ENCODE data around the gene DCX.

The DCX gene
- 0 reads per million in 9 experiments for total RNA-seq

DNA sequence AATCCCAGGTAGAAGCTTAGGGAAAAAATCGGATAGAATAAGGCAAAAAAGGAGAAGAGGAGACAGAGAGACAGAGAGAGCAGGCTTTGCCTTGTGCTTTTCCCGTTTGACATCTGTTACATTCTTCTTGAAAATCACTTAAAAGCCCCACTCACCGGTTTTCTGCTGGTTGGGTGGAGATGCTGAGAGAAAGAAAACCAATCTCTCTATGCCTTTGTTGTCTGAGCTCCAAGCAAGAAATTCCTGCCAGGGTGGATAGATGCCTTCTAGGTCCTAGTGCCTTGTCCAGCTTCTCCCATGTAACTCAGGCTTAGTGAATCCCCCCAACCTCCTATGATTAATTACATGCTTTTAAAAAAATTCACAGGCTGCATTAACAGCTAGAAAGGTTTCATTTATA lies at the start of gene DCX:
Gene DCX, minus strand, starts transcription at position 210 of the 400 bp plus-strand sequence. CDS start 1,794 bp downstream, outside the sequence.
- Mint-ChIP-seq H3K27me3 (peaks cover 0 to 19% of the 10 kb centered on the region in 2 donors), H3K4me1 (ENCODE audit: low read depth in 2 of 2) (no peaks in the 10 kb centered on the region), H3K27ac (no peak within 1 kb of the TSS), H3K4me3 (no peak within 1 kb of the TSS), H3K36me3 (ENCODE audit: insufficient read depth) (no peaks in the 10 kb centered on the region), H3K9me3 (no peaks in the 10 kb centered on the region)
- DNase-seq (no peak), ATAC-seq (replicated peaks) (no peak)

- no peak overlapping the region for H3K27ac Mint-ChIP-seq
- H3K36me3 Mint-ChIP-seq (ENCODE audit: insufficient read depth): no peaks in the 10 kb centered on the region
- H3K4me3 Mint-ChIP-seq: no peak overlapping the region
- H3K27me3 Mint-ChIP-seq: no peaks in the 10 kb centered on the region
- no peaks in the 10 kb centered on the region for H3K4me1 Mint-ChIP-seq (ENCODE audit: low read depth in 2 of 2)
- ATAC-seq (replicated peaks) (no peak), DNase-seq (no peak)
- H3K9me3 Mint-ChIP-seq: no peaks in the 10 kb centered on the region
These were observed 48.6 kb upstream of the DCX start for GRCh38 chrX:111460607-111461006.

DNA sequence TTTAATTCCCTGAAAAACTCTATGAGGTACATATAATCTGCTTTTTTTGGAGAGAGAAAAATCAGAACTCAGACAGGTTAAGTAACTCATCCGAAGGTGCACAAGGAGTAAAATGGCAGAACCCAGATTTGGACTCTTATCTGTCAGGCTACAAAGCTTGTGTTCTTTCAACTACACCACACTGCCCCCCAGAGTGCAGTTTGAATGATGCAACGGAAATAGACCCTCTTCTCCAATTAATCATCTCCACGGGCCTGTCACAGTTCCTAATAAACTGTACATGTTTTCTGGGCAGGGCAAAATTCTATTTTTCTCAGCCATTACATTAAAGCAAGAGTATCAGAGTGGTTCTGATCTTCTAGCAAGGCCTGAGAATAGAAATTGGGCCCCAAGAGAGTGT lies 35.3 kb upstream of the DCX start:
- Mint-ChIP-seq H3K4me1 (ENCODE audit: low read depth in 2 of 2) (no peaks in the 10 kb centered on the region), H3K27ac (no peak overlapping the region), H3K36me3 (ENCODE audit: insufficient read depth) (no peaks in the 10 kb centered on the region), H3K4me3 (no peak overlapping the region), H3K9me3 (no peaks in the 10 kb centered on the region), H3K27me3 (peaks cover 0 to 17% of the 10 kb centered on the region in 2 donors)
- ATAC-seq (replicated peaks): no peak
- no peak for DNase-seq

GRCh38 chrX:111445485-111445884 lies 33.5 kb upstream of the DCX start:
- Mint-ChIP-seq H3K4me3 (no peak overlapping the region), H3K9me3 (no peaks in the 10 kb centered on the region), H3K4me1 (ENCODE audit: low read depth in 2 of 2) (no peaks in the 10 kb centered on the region), H3K27me3 (peaks cover 0 to 17% of the 10 kb centered on the region in 2 donors), H3K36me3 (ENCODE audit: insufficient read depth) (no peaks in the 10 kb centered on the region), H3K27ac (no peak overlapping the region)
- DNase-seq (no peak), ATAC-seq (replicated peaks) (no peak)

GRCh38 chrX:111444881-111445280 lies 32.9 kb upstream of the DCX start:
- no peaks in the 10 kb centered on the region for H3K36me3 Mint-ChIP-seq (ENCODE audit: insufficient read depth)
- ATAC-seq (replicated peaks) (no peak), DNase-seq (no peak)
- peaks cover 0 to 17% of the 10 kb centered on the region in 2 donors for H3K27me3 Mint-ChIP-seq
- no peaks in the 10 kb centered on the region for H3K9me3 Mint-ChIP-seq
- no peak overlapping the region for H3K27ac Mint-ChIP-seq
- no peak overlapping the region for H3K4me3 Mint-ChIP-seq
- H3K4me1 Mint-ChIP-seq (ENCODE audit: low read depth in 2 of 2): no peaks in the 10 kb centered on the region

DNA sequence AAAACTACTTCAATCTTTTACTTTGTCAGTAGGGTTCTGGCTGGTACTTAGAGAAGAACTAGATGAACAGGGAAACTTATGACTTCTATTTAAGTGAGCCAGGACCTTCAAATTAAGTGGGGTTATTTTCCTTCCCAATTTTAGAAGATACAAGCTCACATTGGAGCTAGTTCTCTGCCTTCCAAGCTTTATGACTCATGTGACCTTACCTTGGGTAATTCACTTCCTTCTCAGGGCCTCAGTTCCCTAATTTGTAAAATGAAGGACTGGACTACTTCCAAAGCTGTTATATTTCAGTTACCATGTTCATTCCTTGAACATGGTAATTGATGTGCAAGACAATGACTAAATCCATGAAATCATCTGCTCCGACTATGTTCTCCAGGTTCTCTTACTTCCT lies 32.0 kb upstream of the DCX start:
- Mint-ChIP-seq H3K27me3 (peaks cover 5 to 16% of the 10 kb centered on the region in 2 donors), H3K27ac (no peak overlapping the region), H3K9me3 (no peaks in the 10 kb centered on the region), H3K4me1 (ENCODE audit: low read depth in 2 of 2) (no peaks in the 10 kb centered on the region), H3K4me3 (no peak overlapping the region), H3K36me3 (ENCODE audit: insufficient read depth) (no peaks in the 10 kb centered on the region)
- DNase-seq: no peak
- ATAC-seq (replicated peaks): no peak

DNA sequence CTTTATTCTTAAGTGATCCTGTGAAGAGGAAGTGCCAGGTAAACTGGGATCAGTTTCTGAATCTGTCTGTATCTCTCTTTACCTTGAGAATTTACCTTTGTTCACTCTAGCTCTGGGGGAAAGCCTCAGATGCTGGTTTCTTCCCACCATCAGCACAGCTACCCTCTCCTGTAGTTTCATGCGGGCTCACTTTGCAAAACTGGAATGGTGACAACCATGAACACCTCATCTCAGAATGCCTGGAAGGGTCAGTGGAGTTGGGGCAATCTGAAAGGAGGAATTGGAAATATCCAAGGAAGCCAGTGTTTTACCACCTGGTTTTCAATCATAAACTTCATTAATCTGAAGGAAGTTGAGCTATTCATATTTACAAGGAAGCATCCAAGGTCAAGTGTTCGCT lies 30.8 kb upstream of the DCX start:
- ATAC-seq (replicated peaks) (no peak), DNase-seq (no peak)
- Mint-ChIP-seq H3K4me3 (no peak overlapping the region), H3K4me1 (ENCODE audit: low read depth in 2 of 2) (no peaks in the 10 kb centered on the region), H3K27me3 (peaks cover 4 to 5% of the 10 kb centered on the region in 2 donors), H3K36me3 (ENCODE audit: insufficient read depth) (no peaks in the 10 kb centered on the region), H3K27ac (no peak overlapping the region), H3K9me3 (no peaks in the 10 kb centered on the region)

DNA sequence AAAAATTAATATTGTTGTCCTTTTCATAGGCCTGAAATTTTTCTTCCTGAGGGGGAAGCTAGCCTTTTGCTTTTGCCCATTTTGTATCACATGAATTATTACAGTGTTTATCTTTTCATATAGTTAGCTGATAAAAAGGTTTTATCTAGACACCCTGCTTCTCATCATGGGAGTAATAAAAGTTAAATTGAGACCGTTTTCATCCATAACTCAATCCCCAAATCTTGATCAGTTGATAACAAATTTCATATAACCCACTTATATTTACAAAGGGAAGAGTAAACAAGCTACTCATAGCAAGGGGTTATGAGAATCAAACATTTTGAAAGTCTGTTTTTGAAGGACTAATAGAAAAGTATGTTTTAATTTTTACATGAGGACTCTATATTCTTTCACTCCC lies 23.5 kb upstream of the DCX start:
- Mint-ChIP-seq H3K4me1 (ENCODE audit: low read depth in 2 of 2) (no peaks in the 10 kb centered on the region), H3K4me3 (no peak overlapping the region), H3K27ac (no peak overlapping the region), H3K27me3 (peaks cover 0 to 5% of the 10 kb centered on the region in 2 donors), H3K9me3 (peaks cover 0 to under 1% of the 10 kb centered on the region in 2 donors), H3K36me3 (ENCODE audit: insufficient read depth) (no peaks in the 10 kb centered on the region)
- DNase-seq (no peak), ATAC-seq (replicated peaks) (no peak)

DNA sequence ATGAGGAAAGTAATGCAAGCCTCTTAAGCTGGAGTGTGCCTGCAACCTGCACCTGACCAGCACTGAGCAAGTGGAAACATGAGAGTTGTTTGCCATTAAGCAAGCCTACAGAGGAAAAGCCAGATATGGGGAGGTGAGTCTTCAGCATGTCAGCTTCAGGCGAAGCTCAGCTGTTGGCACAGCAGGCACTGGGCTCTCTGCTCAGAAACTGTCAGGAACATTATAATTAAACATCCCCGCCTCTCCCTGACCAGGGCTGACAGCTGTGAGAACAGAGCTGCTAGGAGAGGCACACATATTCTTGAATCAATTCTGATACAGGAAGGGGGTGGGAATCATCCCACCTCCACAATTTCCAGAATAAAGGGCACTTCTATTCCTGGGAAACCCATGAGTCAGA lies 19.0 kb upstream of the DCX start:
- Mint-ChIP-seq H3K9me3 (peaks cover 0 to 1% of the 10 kb centered on the region in 2 donors), H3K27me3 (no peaks in the 10 kb centered on the region), H3K4me3 (no peak overlapping the region), H3K36me3 (ENCODE audit: insufficient read depth) (no peaks in the 10 kb centered on the region), H3K27ac (no peak overlapping the region), H3K4me1 (ENCODE audit: low read depth in 2 of 2) (no peaks in the 10 kb centered on the region)
- DNase-seq (no peak), ATAC-seq (replicated peaks) (no peak)

DNA sequence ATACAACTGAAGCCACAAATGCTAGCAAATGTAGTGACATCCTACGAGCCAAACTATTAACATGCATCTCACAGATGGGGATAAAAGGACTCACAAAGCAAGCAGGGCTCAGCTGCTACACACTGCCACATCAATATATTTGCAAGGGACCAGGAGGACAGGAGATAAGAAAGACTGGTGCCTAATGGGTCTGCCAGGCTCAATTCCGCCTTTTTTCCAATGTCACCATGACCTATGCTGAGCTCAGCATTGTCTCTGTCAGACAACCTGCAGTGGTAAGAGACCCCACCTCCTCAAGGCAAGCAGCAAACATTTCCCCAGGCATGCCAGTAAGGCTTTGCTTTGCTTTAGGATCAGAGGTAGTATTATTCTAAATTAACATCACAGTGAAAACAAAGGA lies 435 bp downstream of the DCX start:
- H3K4me1 Mint-ChIP-seq (ENCODE audit: low read depth in 2 of 2): no peaks in the 10 kb centered on the region

DNA sequence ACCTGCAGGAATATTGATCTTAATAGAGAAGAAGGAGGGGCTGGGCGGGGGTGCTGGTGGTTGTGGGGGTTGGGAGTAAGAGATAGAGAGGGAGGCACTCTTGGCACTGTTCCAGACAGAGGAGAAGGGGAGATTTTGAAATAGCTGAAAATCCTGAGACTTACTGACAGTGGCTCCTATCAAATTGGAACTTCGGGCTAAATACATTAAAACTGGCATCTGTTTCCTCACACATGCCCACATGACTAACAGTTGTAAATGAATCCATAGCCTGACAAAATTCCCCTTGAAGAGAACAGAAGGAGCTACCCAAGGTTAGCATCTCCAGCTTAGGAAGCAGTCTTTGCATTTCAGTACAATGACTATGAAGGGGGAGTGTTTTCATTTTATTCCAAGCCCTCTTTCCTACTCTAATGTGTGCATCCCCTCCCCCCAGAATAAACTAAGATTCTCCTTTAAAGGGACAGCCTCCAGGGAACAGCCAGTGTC lies 1.4 kb downstream of the DCX start:
- ATAC-seq (replicated peaks) (no peak), DNase-seq (no peak)
- H3K9me3 Mint-ChIP-seq: no peaks in the 10 kb centered on the region
- H3K27ac Mint-ChIP-seq: no peak overlapping the region
- H3K4me1 Mint-ChIP-seq (ENCODE audit: low read depth in 2 of 2): no peaks in the 10 kb centered on the region
- no peak overlapping the region for H3K4me3 Mint-ChIP-seq
- H3K27me3 Mint-ChIP-seq: peaks cover 0 to 19% of the 10 kb centered on the region in 2 donors
- no peaks in the 10 kb centered on the region for H3K36me3 Mint-ChIP-seq (ENCODE audit: insufficient read depth)

More for the DNA sequence above, 435 bp downstream of the DCX start:
- DNase-seq (no peak), ATAC-seq (replicated peaks) (no peak)
- H3K36me3 Mint-ChIP-seq (ENCODE audit: insufficient read depth): no peaks in the 10 kb centered on the region
- no peaks in the 10 kb centered on the region for H3K9me3 Mint-ChIP-seq
- no peak overlapping the region for H3K4me3 Mint-ChIP-seq
- no peak overlapping the region for H3K27ac Mint-ChIP-seq
- H3K27me3 Mint-ChIP-seq: peaks cover 0 to 19% of the 10 kb centered on the region in 2 donors

- H3K27ac Mint-ChIP-seq: no peak overlapping the region
- peaks cover 0 to 19% of the 10 kb centered on the region in 2 donors for H3K27me3 Mint-ChIP-seq
- no peak for ATAC-seq (replicated peaks)
- DNase-seq: no peak
- H3K36me3 Mint-ChIP-seq (ENCODE audit: insufficient read depth): no peaks in the 10 kb centered on the region
- H3K4me1 Mint-ChIP-seq (ENCODE audit: low read depth in 2 of 2): no peaks in the 10 kb centered on the region
- H3K4me3 Mint-ChIP-seq: no peak overlapping the region
- no peaks in the 10 kb centered on the region for H3K9me3 Mint-ChIP-seq
These were observed 2.7 kb downstream of the DCX start for GRCh38 chrX:111409326-111409725.

DNA sequence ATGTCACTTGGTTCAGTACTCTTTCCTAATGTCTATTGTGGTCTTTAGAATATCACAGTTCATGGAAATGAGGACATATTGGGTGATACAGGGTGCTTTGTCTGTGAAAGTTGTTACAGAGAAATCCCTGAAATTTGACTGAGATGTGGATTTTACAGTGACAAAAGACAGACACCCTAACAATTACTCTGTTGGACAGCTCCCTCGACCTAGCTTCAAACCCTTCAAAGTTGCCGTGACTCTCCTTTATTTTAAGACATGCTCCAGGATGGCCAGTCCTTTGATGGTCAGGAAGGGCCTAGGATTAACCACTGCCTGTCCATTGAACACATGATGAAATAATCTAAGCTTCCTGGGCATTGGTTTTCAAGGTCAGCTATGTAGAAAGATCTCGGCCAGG lies 4.0 kb downstream of the DCX start:
- H3K36me3 Mint-ChIP-seq (ENCODE audit: insufficient read depth): no peaks in the 10 kb centered on the region
- ATAC-seq (replicated peaks) (no peak), DNase-seq (no peak)
- no peaks in the 10 kb centered on the region for H3K9me3 Mint-ChIP-seq
- H3K4me1 Mint-ChIP-seq (ENCODE audit: low read depth in 2 of 2): no peaks in the 10 kb centered on the region
- peaks cover 0 to 19% of the 10 kb centered on the region in 2 donors for H3K27me3 Mint-ChIP-seq
- no peak overlapping the region for H3K4me3 Mint-ChIP-seq
- H3K27ac Mint-ChIP-seq: no peak overlapping the region

DNA sequence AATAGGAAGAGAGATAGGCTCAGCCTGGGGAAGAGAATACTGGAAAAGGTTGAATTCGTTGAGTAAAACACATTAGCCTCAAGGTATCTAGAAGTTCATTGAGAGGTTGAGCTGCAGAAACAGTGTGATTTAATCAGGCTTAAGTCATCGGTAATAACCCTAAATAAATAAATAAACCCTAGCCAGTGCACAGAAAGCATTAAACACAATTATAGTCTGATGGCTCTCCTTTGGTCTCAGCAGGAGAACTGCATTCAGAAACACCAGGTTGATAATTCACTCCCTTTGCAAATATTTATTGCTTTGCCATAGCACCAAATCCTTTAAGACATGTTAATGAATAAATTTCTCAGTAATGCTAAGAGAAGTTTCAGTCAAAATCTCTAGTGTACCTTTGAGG lies 9.6 kb downstream of the DCX start:
- DNase-seq (no peak), ATAC-seq (replicated peaks) (no peak)
- Mint-ChIP-seq H3K4me3 (no peak overlapping the region), H3K27me3 (no peaks in the 10 kb centered on the region), H3K36me3 (ENCODE audit: insufficient read depth) (no peaks in the 10 kb centered on the region), H3K9me3 (peaks cover 0 to 2% of the 10 kb centered on the region in 2 donors), H3K4me1 (ENCODE audit: low read depth in 2 of 2) (no peaks in the 10 kb centered on the region), H3K27ac (no peak overlapping the region)

DNA sequence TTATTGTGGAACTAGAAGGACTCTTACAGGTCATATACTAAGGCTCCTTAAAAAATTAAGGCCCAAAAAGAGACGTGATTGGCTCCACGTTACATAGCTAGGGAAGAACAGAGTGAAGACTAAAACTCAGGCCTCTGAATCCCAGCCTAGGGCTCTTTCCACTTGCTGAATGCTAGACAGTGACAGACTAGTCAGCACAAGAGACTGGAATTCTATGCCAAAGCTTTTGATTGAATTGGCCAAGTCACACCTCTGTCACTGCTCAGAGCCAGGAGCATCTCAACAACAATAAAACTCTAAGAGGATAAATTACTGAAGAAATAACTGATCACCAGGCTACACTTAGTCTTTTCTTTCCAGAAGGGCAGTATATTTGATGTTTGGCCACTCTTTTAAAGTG lies 16.8 kb downstream of the DCX start:
- no peaks in the 10 kb centered on the region for H3K27me3 Mint-ChIP-seq
- no peak for ATAC-seq (replicated peaks)
- no peaks in the 10 kb centered on the region for H3K4me1 Mint-ChIP-seq (ENCODE audit: low read depth in 2 of 2)
- no peaks in the 10 kb centered on the region for H3K36me3 Mint-ChIP-seq (ENCODE audit: insufficient read depth)
- no peak for DNase-seq
- no peak overlapping the region for H3K27ac Mint-ChIP-seq
- no peaks in the 10 kb centered on the region for H3K9me3 Mint-ChIP-seq
- no peak overlapping the region for H3K4me3 Mint-ChIP-seq
